Measurements from ENCODE around the gene ANKRD63.

Gene ANKRD63

GRCh38 chr15:40292246-40292645 lies 9.4 kb upstream of the ANKRD63 start:
- Histone ChIP-seq H3K27ac (ENCODE audit: low read length) (no peak overlapping the region), H3K4me1 (ENCODE audit: insufficient read depth, low read length) (peaks cover 8% of the 10 kb centered on the region; the same call in 1 of the 2 replicates), H3K9me3 (ENCODE audit: insufficient read depth, low read depth, low read length) (no peaks in the 10 kb centered on the region), H3K27me3 (ENCODE audit: insufficient read depth, low read length) (peaks cover 56% of the 10 kb centered on the region), H3K36me3 (ENCODE audit: insufficient read depth, low read depth, low read length) (no peaks in the 10 kb centered on the region), H3K4me3 (ENCODE audit: low read length) (no peak overlapping the region), H3K9ac (ENCODE audit: low read depth, low read length) (no peak overlapping the region)

- peaks cover 12% of the 10 kb centered on the region for H3K4me1 ChIP-seq (ENCODE audit: insufficient read depth, low read length)
- H3K36me3 ChIP-seq (ENCODE audit: insufficient read depth, low read depth, low read length), result no peaks in the 10 kb centered on the region
- no peak overlapping the region for H3K27ac ChIP-seq (ENCODE audit: low read length)
- no peaks in the 10 kb centered on the region for H3K9me3 ChIP-seq (ENCODE audit: insufficient read depth, low read depth, low read length)
- peaks cover 67% of the 10 kb centered on the region for H3K27me3 ChIP-seq (ENCODE audit: insufficient read depth, low read length)
- H3K4me3 ChIP-seq (ENCODE audit: low read length), result peak overlapping the region; percentile 58; the same call in 1 of the 2 replicates
- H3K9ac ChIP-seq (ENCODE audit: low read depth, low read length), result no peak overlapping the region
Observed at GRCh38 chr15:40290918-40291574, 8.2 kb upstream of the ANKRD63 start.

- Histone ChIP-seq H3K4me1 (ENCODE audit: insufficient read depth, low read length) (peaks cover 12% of the 10 kb centered on the region), H3K27ac (ENCODE audit: low read length) (no peak overlapping the region), H3K36me3 (ENCODE audit: insufficient read depth, low read depth, low read length) (no peaks in the 10 kb centered on the region), H3K4me3 (ENCODE audit: low read length) (peak overlapping the region; percentile 36; the same call in 1 of the 2 replicates), H3K9ac (ENCODE audit: low read depth, low read length) (peak overlapping the region; percentile 30; the same call in 1 of the 2 replicates), H3K9me3 (ENCODE audit: insufficient read depth, low read depth, low read length) (no peaks in the 10 kb centered on the region), H3K27me3 (ENCODE audit: insufficient read depth, low read length) (peaks cover 72% of the 10 kb centered on the region)
Observed at GRCh38 chr15:40290545-40290917, 7.7 kb upstream of the ANKRD63 start.

- no peaks in the 10 kb centered on the region for H3K36me3 ChIP-seq (ENCODE audit: insufficient read depth, low read depth, low read length)
- peaks cover 19% of the 10 kb centered on the region for H3K4me1 ChIP-seq (ENCODE audit: insufficient read depth, low read length)
- H3K9me3 ChIP-seq (ENCODE audit: insufficient read depth, low read depth, low read length), result no peaks in the 10 kb centered on the region
- H3K4me3 ChIP-seq (ENCODE audit: low read length), result no peak overlapping the region
- H3K27me3 ChIP-seq (ENCODE audit: insufficient read depth, low read length), result peaks cover 81% of the 10 kb centered on the region
- H3K27ac ChIP-seq (ENCODE audit: low read length), result no peak overlapping the region
- no peak overlapping the region for H3K9ac ChIP-seq (ENCODE audit: low read depth, low read length)
Observed at GRCh38 chr15:40289140-40289775, 6.4 kb upstream of the ANKRD63 start.

GRCh38 chr15:40287968-40288367 lies 5.1 kb upstream of the ANKRD63 start:
- no peak overlapping the region for H3K27ac ChIP-seq (ENCODE audit: low read length)
- H3K4me3 ChIP-seq (ENCODE audit: low read length), result no peak overlapping the region
- no peaks in the 10 kb centered on the region for H3K36me3 ChIP-seq (ENCODE audit: insufficient read depth, low read depth, low read length)
- H3K9ac ChIP-seq (ENCODE audit: low read depth, low read length), result no peak overlapping the region
- peaks cover 85% of the 10 kb centered on the region for H3K27me3 ChIP-seq (ENCODE audit: insufficient read depth, low read length)
- no peaks in the 10 kb centered on the region for H3K9me3 ChIP-seq (ENCODE audit: insufficient read depth, low read depth, low read length)
- H3K4me1 ChIP-seq (ENCODE audit: insufficient read depth, low read length), result peaks cover 16% of the 10 kb centered on the region

- Histone ChIP-seq H3K9ac (ENCODE audit: low read depth, low read length) (no peak overlapping the region), H3K36me3 (ENCODE audit: insufficient read depth, low read depth, low read length) (no peaks in the 10 kb centered on the region), H3K9me3 (ENCODE audit: insufficient read depth, low read depth, low read length) (no peaks in the 10 kb centered on the region), H3K4me3 (ENCODE audit: low read length) (no peak overlapping the region), H3K27ac (ENCODE audit: low read length) (no peak overlapping the region), H3K4me1 (ENCODE audit: insufficient read depth, low read length) (peaks cover 16% of the 10 kb centered on the region), H3K27me3 (ENCODE audit: insufficient read depth, low read length) (peaks cover 85% of the 10 kb centered on the region)
Observed at GRCh38 chr15:40287505-40287904, 4.6 kb upstream of the ANKRD63 start.

GRCh38 chr15:40286794-40287193 lies 3.9 kb upstream of the ANKRD63 start:
- H3K27ac ChIP-seq (ENCODE audit: low read length), result no peak overlapping the region
- H3K4me3 ChIP-seq (ENCODE audit: low read length), result no peak overlapping the region
- peaks cover 16% of the 10 kb centered on the region for H3K4me1 ChIP-seq (ENCODE audit: insufficient read depth, low read length)
- no peak overlapping the region for H3K9ac ChIP-seq (ENCODE audit: low read depth, low read length)
- peaks cover 85% of the 10 kb centered on the region for H3K27me3 ChIP-seq (ENCODE audit: insufficient read depth, low read length)
- H3K36me3 ChIP-seq (ENCODE audit: insufficient read depth, low read depth, low read length), result no peaks in the 10 kb centered on the region
- no peaks in the 10 kb centered on the region for H3K9me3 ChIP-seq (ENCODE audit: insufficient read depth, low read depth, low read length)

- Histone ChIP-seq H3K9ac (ENCODE audit: low read depth, low read length) (no peak overlapping the region), H3K27ac (ENCODE audit: low read length) (no peak overlapping the region), H3K4me1 (ENCODE audit: insufficient read depth, low read length) (peaks cover 17% of the 10 kb centered on the region), H3K9me3 (ENCODE audit: insufficient read depth, low read depth, low read length) (no peaks in the 10 kb centered on the region), H3K36me3 (ENCODE audit: insufficient read depth, low read depth, low read length) (no peaks in the 10 kb centered on the region), H3K4me3 (ENCODE audit: low read length) (no peak overlapping the region), H3K27me3 (ENCODE audit: insufficient read depth, low read length) (peaks cover 85% of the 10 kb centered on the region)
Observed at GRCh38 chr15:40286061-40286532, 3.2 kb upstream of the ANKRD63 start.

GRCh38 chr15:40285554-40286011 lies 2.7 kb upstream of the ANKRD63 start:
- no peak overlapping the region for H3K4me3 ChIP-seq (ENCODE audit: low read length)
- H3K27ac ChIP-seq (ENCODE audit: low read length), result no peak overlapping the region
- no peaks in the 10 kb centered on the region for H3K36me3 ChIP-seq (ENCODE audit: insufficient read depth, low read depth, low read length)
- no peak overlapping the region for H3K9ac ChIP-seq (ENCODE audit: low read depth, low read length)
- peaks cover 22% of the 10 kb centered on the region for H3K4me1 ChIP-seq (ENCODE audit: insufficient read depth, low read length)
- no peaks in the 10 kb centered on the region for H3K9me3 ChIP-seq (ENCODE audit: insufficient read depth, low read depth, low read length)
- H3K27me3 ChIP-seq (ENCODE audit: insufficient read depth, low read length), result peaks cover 86% of the 10 kb centered on the region

GRCh38 chr15:40285151-40285550 lies 2.3 kb upstream of the ANKRD63 start:
- Histone ChIP-seq H3K4me1 (ENCODE audit: insufficient read depth, low read length) (peaks cover 19% of the 10 kb centered on the region), H3K9ac (ENCODE audit: low read depth, low read length) (no peak overlapping the region), H3K27ac (ENCODE audit: low read length) (no peak overlapping the region), H3K4me3 (ENCODE audit: low read length) (no peak overlapping the region), H3K9me3 (ENCODE audit: insufficient read depth, low read depth, low read length) (no peaks in the 10 kb centered on the region), H3K27me3 (ENCODE audit: insufficient read depth, low read length) (peaks cover 86% of the 10 kb centered on the region), H3K36me3 (ENCODE audit: insufficient read depth, low read depth, low read length) (no peaks in the 10 kb centered on the region)

- Histone ChIP-seq H3K36me3 (ENCODE audit: insufficient read depth, low read depth, low read length) (no peaks in the 10 kb centered on the region), H3K27ac (ENCODE audit: low read length) (no peak overlapping the region), H3K27me3 (ENCODE audit: insufficient read depth, low read length) (peaks cover 87% of the 10 kb centered on the region), H3K9me3 (ENCODE audit: insufficient read depth, low read depth, low read length) (no peaks in the 10 kb centered on the region), H3K4me1 (ENCODE audit: insufficient read depth, low read length) (peaks cover 19% of the 10 kb centered on the region), H3K9ac (ENCODE audit: low read depth, low read length) (no peak overlapping the region), H3K4me3 (ENCODE audit: low read length) (peak overlapping the region; percentile 55; the same call in 1 of the 2 replicates)
Observed at GRCh38 chr15:40283615-40284300, 894 bp upstream of the ANKRD63 start.

Data from iPS-20b (cell line).